A673 (cell line): ENCODE measurements around the gene USP3. TPM values are rescaled to one million over a fixed set of nuclear protein-coding genes. Genes with fewer than 3 reads are reported as not detected.
"Not testable (repeated sequence)": the region's sequence is repeated elsewhere in the genome, so short reads cannot be mapped to it uniquely, and the experiment has no call there.

Experiments used
- BruUV-seq: library from RNA; stranded (reverse); fragments of 400-500 nt; replicated peaks from 2 replicates; lab custom pipeline; 2021; lab: Mats Ljungman, UMichigan
- CTCF ChIA-PET: fragments of 300-600 bp; sonication (Branson Sonifier 250); formaldehyde crosslinking; loops from one replicate; lab custom pipeline; 2022; ENCODE audit warnings: antibody characterized with exemption; lab: Charles Lee
- POLR2A ChIA-PET: fragments of 300-600 bp; sonication (Branson Sonifier 250); formaldehyde crosslinking; loops from one replicate; lab custom pipeline; 2022; ENCODE audit warnings: antibody characterized with exemption; ENCODE audit not compliant: low non-redundant PET; lab: Charles Lee
- DNase-seq: peaks from one replicate; pipeline ENCODE4 v3.0.0-alpha.2; 2015; ENCODE audit warnings: low spot score
- H3K27ac ChIP-seq: fragments of 200-600 bp; sonication (generic); 2 replicates; pipeline ENCODE4 v1.5.1; 2016; ENCODE audit warnings: mixed run types, low read depth, mild to moderate bottlenecking, mixed read lengths, antibody characterized with exemption, low read length; ENCODE audit not compliant: poor library complexity, severe bottlenecking
- H3K27me3 ChIP-seq: fragments of 200-600 bp; sonication (generic); replicated peaks from 2 replicates; pipeline ENCODE4 v1.6.1; 2017; ENCODE audit warnings: mixed run types, low read depth, mild to moderate bottlenecking, mixed read lengths, antibody characterized with exemption, low read length; ENCODE audit not compliant: insufficient read depth, poor library complexity
- H3K36me3 ChIP-seq: fragments of 200-600 bp; sonication (generic); 2 replicates; pipeline ENCODE4 v1.6.1; 2016; ENCODE audit warnings: mixed run types, mild to moderate bottlenecking, mixed read lengths, antibody characterized with exemption, low read length; ENCODE audit not compliant: insufficient read depth, poor library complexity, severe bottlenecking
- H3K4me1 ChIP-seq: fragments of 200-600 bp; sonication (generic); 2 replicates; pipeline ENCODE4 v1.6.1; 2017; ENCODE audit warnings: mixed run types, mild to moderate bottlenecking, mixed read lengths, antibody characterized with exemption, low read length; ENCODE audit not compliant: insufficient read depth, poor library complexity, severe bottlenecking
- H3K4me3 ChIP-seq: fragments of 200-600 bp; sonication (generic); 2 replicates; pipeline ENCODE4 v1.5.1; 2016; ENCODE audit warnings: low read depth, mixed run types, mild to moderate bottlenecking, mixed read lengths, low read length; ENCODE audit not compliant: poor library complexity, severe bottlenecking
- H3K9me3 ChIP-seq: fragments of 200-600 bp; sonication (generic); 2 replicates; pipeline ENCODE4 v1.6.1; 2016; ENCODE audit warnings: mixed run types, low read depth, mild to moderate bottlenecking, mixed read lengths, antibody characterized with exemption, low read length; ENCODE audit not compliant: poor library complexity, severe bottlenecking
- EZH2 ChIP-seq: fragments of 200-600 bp; sonication (generic); IDR thresholded peaks from 2 replicates; pipeline ENCODE4 v1.6.1; 2017; ENCODE audit warnings: borderline replicate concordance, low read depth, mild to moderate bottlenecking, mixed read lengths, antibody characterized with exemption, low read length; ENCODE audit not compliant: poor library complexity, severe bottlenecking
- intact Hi-C: fragments of 100-400 bp; cut with micrococcal nuclease; formaldehyde crosslinking; loops from one replicate; pipeline ENCODE4 v1.10.0; 2022; ENCODE audit not compliant: unreplicated experiment
- total RNA-seq: library from RNA; stranded (reverse); gene quantifications from 2 replicates; pipeline ENCODE4 v1.2.3, GENCODE V29; 2021
- TF ChIP-seq, protein P1 (sequence below): fragments of 300-800, 200-600 bp; sonication (generic); conservative IDR thresholded peaks from 2 replicates; pipeline ENCODE4 v1.5.1; 2017; ENCODE audit warnings: low read depth, mild to moderate bottlenecking, antibody characterized with exemption, low read length, moderate library complexity, mixed read lengths

Gene USP3
- total RNA-seq, 1 experiment from 2014 or later: 65.3 TPM

DNA sequence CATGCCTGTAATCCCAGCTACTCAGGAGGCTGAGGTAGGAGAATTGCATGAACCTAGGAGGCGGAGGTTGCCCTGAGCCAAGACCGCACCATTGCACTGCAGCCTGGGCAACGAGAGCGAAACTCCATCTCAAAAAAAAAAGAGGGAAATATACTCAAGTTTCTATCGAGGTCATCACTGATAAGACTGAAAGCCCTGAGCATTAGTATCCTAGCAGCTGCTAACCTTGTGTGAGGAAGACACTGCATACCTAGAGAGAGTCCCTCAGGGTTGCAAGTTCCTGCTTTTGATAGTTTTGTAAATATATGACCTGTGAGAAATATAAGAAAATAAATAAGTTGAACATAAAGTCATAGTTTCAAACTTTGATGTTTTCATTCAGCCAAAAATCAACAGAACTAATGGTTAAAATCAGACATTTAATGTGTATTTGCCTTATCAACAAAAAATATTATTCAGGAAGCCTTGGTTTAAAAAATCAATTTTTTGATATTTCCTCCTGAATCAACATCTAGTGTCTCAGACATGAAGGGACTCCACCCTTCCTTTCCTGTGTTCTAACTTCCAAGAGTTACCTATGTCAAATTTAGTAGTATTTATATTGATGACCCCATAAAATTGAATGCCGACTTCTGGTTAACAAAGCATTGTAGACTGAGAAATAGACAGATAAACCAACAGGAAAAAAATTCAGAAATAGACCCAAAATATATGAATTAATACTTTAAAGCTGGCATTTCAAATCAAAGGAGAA, 19.8 kb upstream of the USP3 start:
- no peak overlapping the region for H3K4me3 ChIP-seq
- no peaks in the 10 kb centered on the region for H3K9me3 ChIP-seq
- no peak for DNase-seq
- H3K36me3 ChIP-seq: no peaks in the 10 kb centered on the region
- CTCF ChIA-PET: interaction anchor here (0.5 kb wide), 1 partner anchor 14 kb away, joined by 10 read pairs; no protein-coding TSS in a partner anchor
- H3K27ac ChIP-seq: no peak overlapping the region
- intact Hi-C loops: loop anchor here (5.0 kb wide), 1 partner anchor 113 kb away; the partner anchor contains the start of gene FBXL22
- no TSS peak for BruUV-seq
- POLR2A ChIA-PET: no interaction called here
- no peaks in the 10 kb centered on the region for H3K27me3 ChIP-seq
- H3K4me1 ChIP-seq: peaks cover 17% of the 10 kb centered on the region
- TF ChIP-seq EZH2: no peak
- TF ChIP-seq, protein P1, sequence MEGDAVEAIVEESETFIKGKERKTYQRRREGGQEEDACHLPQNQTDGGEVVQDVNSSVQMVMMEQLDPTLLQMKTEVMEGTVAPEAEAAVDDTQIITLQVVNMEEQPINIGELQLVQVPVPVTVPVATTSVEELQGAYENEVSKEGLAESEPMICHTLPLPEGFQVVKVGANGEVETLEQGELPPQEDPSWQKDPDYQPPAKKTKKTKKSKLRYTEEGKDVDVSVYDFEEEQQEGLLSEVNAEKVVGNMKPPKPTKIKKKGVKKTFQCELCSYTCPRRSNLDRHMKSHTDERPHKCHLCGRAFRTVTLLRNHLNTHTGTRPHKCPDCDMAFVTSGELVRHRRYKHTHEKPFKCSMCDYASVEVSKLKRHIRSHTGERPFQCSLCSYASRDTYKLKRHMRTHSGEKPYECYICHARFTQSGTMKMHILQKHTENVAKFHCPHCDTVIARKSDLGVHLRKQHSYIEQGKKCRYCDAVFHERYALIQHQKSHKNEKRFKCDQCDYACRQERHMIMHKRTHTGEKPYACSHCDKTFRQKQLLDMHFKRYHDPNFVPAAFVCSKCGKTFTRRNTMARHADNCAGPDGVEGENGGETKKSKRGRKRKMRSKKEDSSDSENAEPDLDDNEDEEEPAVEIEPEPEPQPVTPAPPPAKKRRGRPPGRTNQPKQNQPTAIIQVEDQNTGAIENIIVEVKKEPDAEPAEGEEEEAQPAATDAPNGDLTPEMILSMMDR: no peak

DNA sequence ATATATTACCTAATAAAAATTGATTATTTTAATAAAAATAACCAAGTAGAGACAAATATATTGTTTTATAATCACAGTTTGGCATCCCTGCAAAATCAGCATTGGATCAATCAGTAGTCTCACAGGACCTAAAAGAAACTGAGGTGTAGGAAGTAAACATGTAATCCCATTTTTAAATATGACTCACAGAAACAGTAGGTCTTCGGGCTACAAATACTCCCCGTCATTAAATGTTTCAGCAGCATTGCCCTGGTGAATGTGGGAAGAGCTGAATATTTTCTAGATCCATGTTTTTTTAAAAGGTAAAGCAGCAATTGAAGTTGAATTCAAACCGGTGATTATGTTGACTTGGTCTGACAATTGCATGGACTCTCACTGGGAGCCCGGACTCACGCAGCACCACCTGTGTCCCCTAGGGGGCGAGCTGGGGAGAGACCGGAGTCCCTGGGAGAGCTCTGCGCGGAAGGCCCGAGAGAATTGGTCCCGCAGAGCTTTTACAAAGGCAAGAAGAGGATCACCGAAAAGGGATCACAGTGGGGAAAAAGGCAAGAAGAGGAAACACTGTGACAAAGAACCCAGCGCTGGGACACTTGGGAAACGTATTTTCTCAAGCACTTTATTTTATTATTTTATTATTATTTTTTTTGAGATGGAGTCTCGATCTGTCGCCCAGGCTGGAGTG, 17.2 kb upstream of the USP3 start:
- intact Hi-C loops: loop anchor here (5.0 kb wide), 1 partner anchor 110 kb away; the partner anchor contains the start of gene FBXL22
- Histone ChIP-seq H3K9me3 (no peaks in the 10 kb centered on the region), H3K36me3 (no peaks in the 10 kb centered on the region), H3K4me1 (peaks cover 18% of the 10 kb centered on the region), H3K4me3 (no peak overlapping the region), H3K27ac (no peak overlapping the region), H3K27me3 (no peaks in the 10 kb centered on the region)
- no peak for TF ChIP-seq EZH2
- TF ChIP-seq, protein P1: peak; percentile 98
- DNase-seq: peak; percentile 91
- CTCF ChIA-PET: interaction anchor here (0.5 to 1.0 kb wide), 4 partner anchors 19 to 144 kb away, joined by 3 to 6 read pairs (median 4); no protein-coding TSS in a partner anchor
- no TSS peak for BruUV-seq
- POLR2A ChIA-PET: interaction anchor here (0.5 to 0.8 kb wide), 3 partner anchors 17 to 591 kb away, joined by 3 to 10 read pairs (median 3); partner anchors contain the start of gene USP3

DNA sequence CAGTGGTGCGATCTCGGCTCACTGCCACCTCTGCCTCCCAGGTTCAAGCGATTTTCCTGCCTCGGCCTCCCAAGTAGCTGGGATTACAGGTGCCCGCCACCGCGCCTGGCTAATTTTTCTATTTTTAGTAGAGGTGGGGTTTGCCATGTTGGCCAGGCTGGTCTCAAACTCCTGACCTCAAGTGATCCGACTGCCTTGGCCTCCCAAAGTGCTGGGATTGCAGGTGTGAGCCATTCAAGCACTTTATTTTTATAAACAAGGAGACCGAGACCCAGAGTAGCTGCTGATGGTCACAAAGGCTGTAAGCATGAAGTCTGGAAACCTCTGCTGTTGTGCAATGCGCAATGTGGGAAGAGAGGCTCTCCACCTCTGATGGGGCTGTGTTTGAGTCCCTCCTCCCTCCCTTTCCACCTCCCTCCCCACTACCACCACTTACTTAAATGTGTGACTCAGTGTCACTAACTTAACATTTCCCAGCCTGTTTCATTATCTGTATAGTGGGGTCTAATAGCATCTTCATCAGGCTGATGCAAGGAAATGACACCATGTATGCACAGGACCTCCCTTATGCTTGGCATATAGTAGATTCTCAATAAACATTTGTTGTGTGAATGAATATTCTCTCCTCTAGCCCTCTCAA, 16.5 kb upstream of the USP3 start:
- intact Hi-C loops: loop anchor here (5.0 kb wide), 1 partner anchor 109 kb away; the partner anchor contains the start of gene FBXL22
- CTCF ChIA-PET: interaction anchor here (0.5 to 1.0 kb wide), 4 partner anchors 18 to 144 kb away, joined by 3 to 6 read pairs (median 4); no protein-coding TSS in a partner anchor

More for the DNA sequence above, 16.5 kb upstream of the USP3 start:
- not testable (repeated sequence) for H3K27me3 ChIP-seq, H3K9me3 ChIP-seq, DNase-seq, H3K27ac ChIP-seq, BruUV-seq, H3K4me3 ChIP-seq, H3K36me3 ChIP-seq
- H3K4me1 ChIP-seq: peaks cover 19% of the 10 kb centered on the region
- POLR2A ChIA-PET: interaction anchor here (0.5 to 0.8 kb wide), 2 partner anchors 16 to 78 kb away, joined by 3 to 10 read pairs; partner anchors contain the start of gene USP3
